Stimulated activated naive CD8-positive, alpha-beta T cell treated with anti-CD3 and anti-CD28 coated beads, Interleukin-15, amount 100 ng/mL, for 72 hours (primary cell): ENCODE data around the gene A2M.

Experiments
- ATAC-seq: fragments of 150-1000 bp; cut with Tn5 transposase; 2 replicates; pipeline ENCODE4 v1.10.0; 2021; ENCODE audit warnings: mild to moderate bottlenecking, moderate library complexity
- DNase-seq, 2 donors: peaks; one replicate each; pipeline ENCODE4 v3.0.0; 2021 to 2022
- H3K27ac Mint-ChIP-seq, 2 donors: one replicate each; pipeline ENCODE4 v1.8.0; 2022; ENCODE audit warnings: mild to moderate bottlenecking in 2 of 2, mixed read lengths in 2 of 2, moderate library complexity in 2 of 2
- H3K27me3 Mint-ChIP-seq: one replicate; pipeline ENCODE4 v1.8.0; 2022; ENCODE audit warnings: mixed read lengths
- H3K4me1 Mint-ChIP-seq: one replicate; pipeline ENCODE4 v1.8.0; 2022; ENCODE audit warnings: mild to moderate bottlenecking, mixed read lengths
- H3K4me3 Mint-ChIP-seq, 2 donors: one replicate each; pipeline ENCODE4 v1.8.0; 2022; ENCODE audit warnings: mild to moderate bottlenecking in 2 of 2, mixed read lengths in 2 of 2, moderate library complexity in 1 of 2
- H3K9me3 Mint-ChIP-seq, 2 donors: one replicate each; pipeline ENCODE4 v1.8.0; 2022; ENCODE audit warnings: mixed read lengths in 2 of 2

Gene A2M

GRCh38 chr12:9094512-9095206 lies 21.1 kb downstream of the A2M start:
- no peaks in the 10 kb centered on the region for H3K27me3 Mint-ChIP-seq
- no peak for DNase-seq
- no peak for ATAC-seq
- no peaks in the 10 kb centered on the region for H3K9me3 Mint-ChIP-seq
- H3K4me3 Mint-ChIP-seq: no peak overlapping the region
- H3K4me1 Mint-ChIP-seq: no peaks in the 10 kb centered on the region
- no peak overlapping the region for H3K27ac Mint-ChIP-seq

- DNase-seq (no peak), ATAC-seq (no peak)
- no peak overlapping the region for H3K27ac Mint-ChIP-seq
- H3K27me3 Mint-ChIP-seq: no peaks in the 10 kb centered on the region
- H3K4me3 Mint-ChIP-seq: no peak overlapping the region
- no peaks in the 10 kb centered on the region for H3K4me1 Mint-ChIP-seq
- no peaks in the 10 kb centered on the region for H3K9me3 Mint-ChIP-seq
Measured at GRCh38 chr12:9091891-9092598, 23.7 kb downstream of the A2M start.

- Mint-ChIP-seq H3K4me3 (no peak overlapping the region), H3K4me1 (no peaks in the 10 kb centered on the region), H3K9me3 (no peaks in the 10 kb centered on the region), H3K27me3 (no peaks in the 10 kb centered on the region), H3K27ac (peak overlapping the region in 1 of 2 donors; percentile 75)
- ATAC-seq: no peak
- DNase-seq: no peak
Measured at GRCh38 chr12:9090220-9090619, 25.5 kb downstream of the A2M start.

GRCh38 chr12:9087087-9087835 lies 28.5 kb downstream of the A2M start:
- H3K4me3 Mint-ChIP-seq: no peak overlapping the region
- H3K27ac Mint-ChIP-seq: no peak overlapping the region
- H3K9me3 Mint-ChIP-seq: peaks cover 7 to 11% of the 10 kb centered on the region in 2 donors
- DNase-seq (no peak), ATAC-seq (no peak)
- no peaks in the 10 kb centered on the region for H3K27me3 Mint-ChIP-seq
- H3K4me1 Mint-ChIP-seq: no peaks in the 10 kb centered on the region

GRCh38 chr12:9086087-9086486 lies 29.6 kb downstream of the A2M start:
- H3K4me1 Mint-ChIP-seq: no peaks in the 10 kb centered on the region
- no peak overlapping the region for H3K27ac Mint-ChIP-seq
- H3K4me3 Mint-ChIP-seq: no peak overlapping the region
- H3K9me3 Mint-ChIP-seq: peaks cover 12 to 22% of the 10 kb centered on the region in 2 donors
- H3K27me3 Mint-ChIP-seq: no peaks in the 10 kb centered on the region
- ATAC-seq (no peak), DNase-seq (no peak)

- Mint-ChIP-seq H3K9me3 (peaks cover 12 to 27% of the 10 kb centered on the region in 2 donors), H3K4me1 (no peaks in the 10 kb centered on the region), H3K27me3 (no peaks in the 10 kb centered on the region), H3K27ac (no peak overlapping the region), H3K4me3 (no peak overlapping the region)
- ATAC-seq (no peak), DNase-seq (no peak)
Measured at GRCh38 chr12:9084417-9084816, 31.3 kb downstream of the A2M start.

- DNase-seq (no peak), ATAC-seq (no peak)
- Mint-ChIP-seq H3K27me3 (no peaks in the 10 kb centered on the region), H3K27ac (peak overlapping the region in 1 of 2 donors; percentile 10), H3K4me3 (no peak overlapping the region), H3K4me1 (no peaks in the 10 kb centered on the region), H3K9me3 (peaks cover 12 to 28% of the 10 kb centered on the region in 2 donors)
Measured at GRCh38 chr12:9083793-9084192, 31.9 kb downstream of the A2M start.

GRCh38 chr12:9081667-9082427 lies 33.9 kb downstream of the A2M start:
- Mint-ChIP-seq H3K4me1 (no peaks in the 10 kb centered on the region), H3K27ac (no peak overlapping the region), H3K9me3 (peaks cover 12 to 28% of the 10 kb centered on the region in 2 donors), H3K4me3 (no peak overlapping the region), H3K27me3 (no peaks in the 10 kb centered on the region)
- ATAC-seq: no peak
- DNase-seq: no peak

- H3K4me1 Mint-ChIP-seq: no peaks in the 10 kb centered on the region
- H3K27me3 Mint-ChIP-seq: no peaks in the 10 kb centered on the region
- peaks cover 12 to 28% of the 10 kb centered on the region in 2 donors for H3K9me3 Mint-ChIP-seq
- DNase-seq (no peak), ATAC-seq (no peak)
- no peak overlapping the region for H3K27ac Mint-ChIP-seq
- H3K4me3 Mint-ChIP-seq: no peak overlapping the region
Measured at GRCh38 chr12:9079883-9080675, 35.6 kb downstream of the A2M start.

- Mint-ChIP-seq H3K27ac (no peak overlapping the region), H3K4me3 (no peak overlapping the region)
Measured at GRCh38 chr12:9079082-9079481, 36.6 kb downstream of the A2M start.

GRCh38 chr12:9077152-9078031 lies 38.3 kb downstream of the A2M start:
- Mint-ChIP-seq H3K27me3 (peaks cover 4% of the 10 kb centered on the region), H3K4me1 (no peaks in the 10 kb centered on the region), H3K4me3 (no peak overlapping the region), H3K27ac (no peak overlapping the region), H3K9me3 (peaks cover 4 to 17% of the 10 kb centered on the region in 2 donors)
- no peak for ATAC-seq
- DNase-seq: no peak

More at GRCh38 chr12:9079082-9079481, 36.6 kb downstream of the A2M start:
- no peaks in the 10 kb centered on the region for H3K27me3 Mint-ChIP-seq
- H3K9me3 Mint-ChIP-seq: peaks cover 12 to 27% of the 10 kb centered on the region in 2 donors
- DNase-seq (no peak), ATAC-seq (no peak)
- no peaks in the 10 kb centered on the region for H3K4me1 Mint-ChIP-seq

GRCh38 chr12:9076733-9077132 lies 39.0 kb downstream of the A2M start:
- ATAC-seq: no peak
- no peak overlapping the region for H3K4me3 Mint-ChIP-seq
- no peak for DNase-seq
- H3K27ac Mint-ChIP-seq: no peak overlapping the region
- no peaks in the 10 kb centered on the region for H3K4me1 Mint-ChIP-seq
- H3K9me3 Mint-ChIP-seq: peaks cover 4 to 12% of the 10 kb centered on the region in 2 donors
- H3K27me3 Mint-ChIP-seq: peaks cover 5% of the 10 kb centered on the region

GRCh38 chr12:9075138-9075535 lies 40.6 kb downstream of the A2M start:
- no peak for ATAC-seq
- Mint-ChIP-seq H3K27ac (no peak overlapping the region), H3K9me3 (peaks cover 0 to 6% of the 10 kb centered on the region in 2 donors), H3K4me3 (no peak overlapping the region), H3K4me1 (no peaks in the 10 kb centered on the region), H3K27me3 (peaks cover 5% of the 10 kb centered on the region)
- DNase-seq: no peak
